Loucy (cell line): ENCODE results near the gene ASCC1.

Source experiments
- H2AFZ ChIP-seq: fragments of 200-600 bp; sonication (generic); 2 replicates; pipeline ENCODE4 v1.6.0; 2016; ENCODE audit warnings: antibody characterized with exemption, mild to moderate bottlenecking, low read length, moderate library complexity
- H3F3A ChIP-seq: fragments of 200-600 bp; 2 replicates; pipeline ENCODE4 v1.6.0; 2016; ENCODE audit warnings: antibody characterized with exemption, low read depth, mild to moderate bottlenecking
- H3K27me3 ChIP-seq: fragments of 200-600 bp; sonication (generic); 2 replicates; pipeline ENCODE4 v1.6.1; 2014; ENCODE audit warnings: low read length, mild to moderate bottlenecking; ENCODE audit not compliant: insufficient read depth, poor library complexity, severe bottlenecking
- H3K36me3 ChIP-seq: fragments of 200-600 bp; sonication (generic); 2 replicates; pipeline ENCODE4 v1.6.1; 2016; ENCODE audit warnings: low read length; ENCODE audit not compliant: insufficient read depth
- H3K4me1 ChIP-seq: fragments of 200-600 bp; sonication (generic); 2 replicates; pipeline ENCODE4 v1.5.1; 2014; ENCODE audit warnings: low read length, mild to moderate bottlenecking; ENCODE audit not compliant: insufficient read depth, poor library complexity, severe bottlenecking
- H3K4me2 ChIP-seq: fragments of 200-600 bp; sonication (generic); 2 replicates; pipeline ENCODE4 v1.6.0; 2014; ENCODE audit warnings: antibody characterized with exemption, low read length, low read depth, mild to moderate bottlenecking; ENCODE audit not compliant: poor library complexity, severe bottlenecking
- H3K4me3 ChIP-seq: fragments of 200-600 bp; sonication (generic); 2 replicates; pipeline ENCODE4 v1.5.1; 2014; ENCODE audit warnings: low read length, mild to moderate bottlenecking, mixed read lengths; ENCODE audit not compliant: poor library complexity, severe bottlenecking
- H3K79me2 ChIP-seq: fragments of 200-600 bp; sonication (generic); 2 replicates; pipeline ENCODE4 v1.6.1; 2014; ENCODE audit warnings: low read length; ENCODE audit not compliant: insufficient read depth
- H3K9ac ChIP-seq: fragments of 200-600 bp; sonication (generic); 2 replicates; pipeline ENCODE4 v1.6.0; 2014; ENCODE audit warnings: mild to moderate bottlenecking, low read depth, low read length, moderate library complexity; ENCODE audit not compliant: poor library complexity, severe bottlenecking
- H3K9me2 ChIP-seq: fragments of 200-600 bp; sonication (generic); replicated peaks from 2 replicates; pipeline ENCODE4 v1.6.1; 2016; ENCODE audit warnings: low read depth, low read length, mixed read lengths
- H3K9me3 ChIP-seq: fragments of 200-600 bp; sonication (generic); 2 replicates; pipeline ENCODE4 v1.6.1; 2014; ENCODE audit warnings: mild to moderate bottlenecking, antibody characterized with exemption, low read length, low read depth; ENCODE audit not compliant: insufficient read depth
- H4K20me1 ChIP-seq: fragments of 200-600 bp; sonication (generic); 2 replicates; pipeline ENCODE4 v1.6.0; 2014; ENCODE audit warnings: antibody characterized with exemption, low read length, mild to moderate bottlenecking; ENCODE audit not compliant: insufficient read depth, poor library complexity, severe bottlenecking
- CTCF ChIP-seq: fragments of 200-600 bp; sonication (generic); conservative IDR thresholded peaks from 2 replicates; pipeline ENCODE4 v1.5.1; 2014; ENCODE audit warnings: mild to moderate bottlenecking, antibody characterized with exemption, low read length
- EZH2phosphoT487 ChIP-seq: fragments of 200-600 bp; IDR thresholded peaks from 2 replicates; pipeline ENCODE4 v1.6.1; 2018; ENCODE audit warnings: antibody characterized with exemption, mild to moderate bottlenecking, moderate library complexity, borderline replicate concordance

ASCC1 gene

GRCh38 chr10:72245949-72246525 is 30.0 kb upstream of the ASCC1 start:
- H3K4me2 ChIP-seq = no peak overlapping the region
- TF ChIP-seq EZH2phosphoT487 (no peak), CTCF (no peak)

GRCh38 chr10:72244573-72245038 is 28.5 kb upstream of the ASCC1 start:
- Histone ChIP-seq H3F3A (peaks cover 20% of the 10 kb centered on the region), H3K9ac (peak overlapping the region; percentile 37), H3K9me2 (no peaks in the 10 kb centered on the region), H3K4me1 (peaks cover 57% of the 10 kb centered on the region), H3K27me3 (no peaks in the 10 kb centered on the region), H3K9me3 (no peaks in the 10 kb centered on the region), H3K79me2 (peaks cover 8% of the 10 kb centered on the region; the same call in 1 of the 2 replicates), H4K20me1 (no peaks in the 10 kb centered on the region), H3K36me3 (no peaks in the 10 kb centered on the region), H2AFZ (no peak overlapping the region), H3K4me3 (no peak overlapping the region), H3K4me2 (no peak overlapping the region)
- no peak for TF ChIP-seq CTCF
- TF ChIP-seq EZH2phosphoT487 = no peak

More at GRCh38 chr10:72245949-72246525, 30.0 kb upstream of the ASCC1 start:
- Histone ChIP-seq H3K9me3 (no peaks in the 10 kb centered on the region), H3K9me2 (no peaks in the 10 kb centered on the region), H3K27me3 (no peaks in the 10 kb centered on the region), H3K36me3 (no peaks in the 10 kb centered on the region), H3K9ac (peak overlapping the region; percentile 5), H3K4me1 (peaks cover 67% of the 10 kb centered on the region), H2AFZ (no peak overlapping the region), H3K4me3 (no peak overlapping the region), H3F3A (peaks cover 20% of the 10 kb centered on the region), H4K20me1 (no peaks in the 10 kb centered on the region), H3K79me2 (peaks cover 8% of the 10 kb centered on the region; the same call in 1 of the 2 replicates)

- peaks cover 8% of the 10 kb centered on the region; the same call in 1 of the 2 replicates for H3K79me2 ChIP-seq
- no peak overlapping the region; the same call in 1 of the 2 replicates for H2AFZ ChIP-seq
- H3K9ac ChIP-seq = peak overlapping the region; percentile 37
- H4K20me1 ChIP-seq = no peaks in the 10 kb centered on the region
- H3K9me3 ChIP-seq = no peaks in the 10 kb centered on the region
- H3K36me3 ChIP-seq = no peaks in the 10 kb centered on the region
- TF ChIP-seq CTCF (peak; percentile 50), EZH2phosphoT487 (no peak)
- H3F3A ChIP-seq = peaks cover 15% of the 10 kb centered on the region
- H3K4me2 ChIP-seq = no peak overlapping the region
- peaks cover 55% of the 10 kb centered on the region for H3K4me1 ChIP-seq
- H3K27me3 ChIP-seq = no peaks in the 10 kb centered on the region
- H3K4me3 ChIP-seq = no peak overlapping the region
- no peaks in the 10 kb centered on the region for H3K9me2 ChIP-seq
Measured at GRCh38 chr10:72243822-72244437, 27.9 kb upstream of the ASCC1 start.
